CD14-positive monocyte (primary cell): ENCODE measurements around the gene CTTN. TPM values are rescaled to one million over a fixed set of nuclear protein-coding genes. Genes with fewer than 3 reads are reported as not detected.

Source experiments
- DNase-seq, 3 donors: peaks; one replicate each; pipeline ENCODE4 v3.0.0-alpha.2; 2011 to 2022
- H2AFZ ChIP-seq: 2 replicates; pipeline ENCODE4 v1.6.0; 2012; ENCODE audit warnings: mild to moderate bottlenecking, low read depth, low read length, inconsistent platforms; ENCODE audit not compliant: insufficient read depth, poor library complexity, severe bottlenecking
- H3K27ac ChIP-seq, 2 donors: 1 replicate in 1 of 2; 2 replicates in 1 of 2; pipeline ENCODE4 v1.5.1; 2012 to 2013; ENCODE audit warnings: low read length in 2 of 2, control low read depth in 1 of 2, inconsistent platforms in 1 of 2, low read depth in 1 of 2, mild to moderate bottlenecking in 1 of 2
- H3K27me3 ChIP-seq, 2 donors: one replicate each; pipeline versions ENCODE4 v1.6.0 to v1.6.1; 2011 to 2013; ENCODE audit warnings: low read length in 2 of 2; ENCODE audit not compliant: control insufficient read depth in 2 of 2, insufficient read depth in 2 of 2
- H3K36me3 ChIP-seq, 2 donors: replicated peaks in 1 of 2; 1 replicate in 1 of 2; 2 replicates in 1 of 2; pipeline versions ENCODE4 v1.5.1 to v1.6.1; 2012 to 2013; ENCODE audit warnings: low read length in 2 of 2, control low read depth in 1 of 2, inconsistent platforms in 1 of 2, mild to moderate bottlenecking in 1 of 2; ENCODE audit not compliant: insufficient read depth in 2 of 2, control insufficient read depth in 1 of 2
- H3K4me1 ChIP-seq, 2 donors: 1 replicate in 1 of 2; 2 replicates in 1 of 2; pipeline versions ENCODE4 v1.5.1 to v1.6.1; 2012 to 2013; ENCODE audit warnings: low read length in 2 of 2, control low read depth in 1 of 2, inconsistent platforms in 1 of 2, mild to moderate bottlenecking in 1 of 2, moderate library complexity in 1 of 2; ENCODE audit not compliant: insufficient read depth in 2 of 2, control insufficient read depth in 1 of 2
- H3K4me2 ChIP-seq: replicated peaks from 2 replicates; pipeline ENCODE3; 2012; ENCODE audit warnings: low read length, moderate library complexity, mild to moderate bottlenecking; ENCODE audit not compliant: poor library complexity, severe bottlenecking; ENCODE audit errors: extremely low read depth
- H3K4me3 ChIP-seq, 3 experiments: fragments of 200-600 bp in 1 of 3; sonication (generic) in 1 of 3; replicated peaks in 1 of 3; 1 replicate in 2 of 3; 2 replicates in 1 of 3; pipeline ENCODE4 v1.5.1; 2011 to 2013; ENCODE audit warnings: low read length in 3 of 3, mild to moderate bottlenecking in 3 of 3, control low read depth in 2 of 3, low read depth in 2 of 3, inconsistent platforms in 1 of 3, moderate library complexity in 1 of 3
- H3K79me2 ChIP-seq: 2 replicates; pipeline ENCODE4 v1.6.0; 2012; ENCODE audit warnings: mild to moderate bottlenecking, control low read depth, inconsistent platforms, low read length, moderate library complexity; ENCODE audit not compliant: insufficient read depth
- H3K9ac ChIP-seq: 2 replicates; pipeline ENCODE4 v1.6.0; 2017; ENCODE audit warnings: low read length, mild to moderate bottlenecking; ENCODE audit not compliant: insufficient read depth, poor library complexity, severe bottlenecking
- H3K9me3 ChIP-seq, 2 donors: replicated peaks in 1 of 2; 1 replicate in 1 of 2; 2 replicates in 1 of 2; pipeline versions ENCODE4 v1.5.1 to v1.6.1; 2012 to 2013; ENCODE audit warnings: low read length in 2 of 2, control low read depth in 1 of 2; ENCODE audit not compliant: control insufficient read depth in 1 of 2, insufficient read depth in 1 of 2
- H4K20me1 ChIP-seq: 2 replicates; pipeline ENCODE4 v1.6.0; 2012; ENCODE audit warnings: mild to moderate bottlenecking, low read length, control low read depth, moderate library complexity; ENCODE audit not compliant: insufficient read depth
- H3K27ac Mint-ChIP-seq, 7 donors: one replicate each; pipeline ENCODE4 v1.8.0; 2020; ENCODE audit warnings: mild to moderate bottlenecking in 7 of 7, mixed read lengths in 7 of 7, moderate library complexity in 6 of 7, inconsistent platforms in 2 of 7
- H3K27me3 Mint-ChIP-seq, 3 donors: one replicate each; pipeline ENCODE4 v1.8.0; 2021 to 2022; ENCODE audit warnings: low read depth in 3 of 3, mild to moderate bottlenecking in 3 of 3, mixed read lengths in 3 of 3, moderate library complexity in 3 of 3, inconsistent platforms in 1 of 3
- H3K36me3 Mint-ChIP-seq, 2 donors: one replicate each; pipeline ENCODE4 v1.8.0; 2020; ENCODE audit warnings: mixed read lengths in 2 of 2, inconsistent platforms in 1 of 2, mild to moderate bottlenecking in 1 of 2
- H3K4me1 Mint-ChIP-seq: one replicate; pipeline ENCODE4 v1.8.0; 2020; ENCODE audit warnings: mild to moderate bottlenecking, mixed read lengths
- H3K4me3 Mint-ChIP-seq, 2 donors: one replicate each; pipeline ENCODE4 v1.8.0; 2020; ENCODE audit warnings: mild to moderate bottlenecking in 2 of 2, mixed read lengths in 2 of 2, moderate library complexity in 1 of 2
- H3K9me3 Mint-ChIP-seq, 7 donors: one replicate each; pipeline ENCODE4 v1.8.0; 2020 to 2022; ENCODE audit warnings: mixed read lengths in 7 of 7, mild to moderate bottlenecking in 6 of 7, moderate library complexity in 6 of 7, inconsistent platforms in 2 of 7
- CTCF ChIP-seq: fragments of 200-600 bp; IDR thresholded peaks from one replicate; pipeline ENCODE4 v1.8.0; 2022; ENCODE audit warnings: antibody characterized with exemption, mild to moderate bottlenecking
- WGBS: methylation state at CpG from one replicate; pipeline ENCODE4 v1.1.5; 2013; ENCODE audit warnings: missing lambda C conversion rate; ENCODE audit not compliant: insufficient coverage; 5-methylcytosine and 5-hydroxymethylcytosine counted together
- intact Hi-C, 2 donors: fragments of 100-400 bp; cut with micrococcal nuclease; formaldehyde crosslinking; loops; one replicate each; pipeline versions ENCODE4 v1.15.0 to v1.15.1; 2023
- polyA plus RNA-seq, 3 donors: library from polyadenylated mRNA; depleted of rRNA in 1 of 3; unstranded in 2 of 3; stranded (reverse) in 1 of 3; fragments of 300-500 nt in 2 of 3; fragments of >200 nt in 1 of 3; fragmentation: Illumina TruSeq in 2 of 3; gene quantifications; 1 replicate in 2 of 3; 2 replicates in 1 of 3; pipeline ENCODE4 v1.2.3, GENCODE V29; 2012 to 2021

CTTN gene
- polyA plus RNA-seq, 3 donors = 0.05 to 0.11 TPM; not detected in 1

GRCh38 chr11:70482529-70482917, 84.2 kb downstream of the CTTN start:
- 85% methylated on average over 12 of the region's 12 CpGs for WGBS
- no peak for TF ChIP-seq CTCF
- Mint-ChIP-seq H3K27me3 (peaks cover 5 to 7% (median 5%) of the 10 kb centered on the region in 3 donors), H3K9me3 (peaks cover 0 to 3% (median 0%) of the 10 kb centered on the region in 7 donors), H3K27ac (no peak overlapping the region), H3K4me1 (peaks cover 5% of the 10 kb centered on the region), H3K36me3 (no peaks in the 10 kb centered on the region), H3K4me3 (no peak overlapping the region)
- Histone ChIP-seq H4K20me1 (no peaks in the 10 kb centered on the region), H3K79me2 (no peaks in the 10 kb centered on the region), H3K4me3 (no peak overlapping the region), H3K4me2 (no peak overlapping the region), H3K27ac (no peak overlapping the region), H3K36me3 (no peaks in the 10 kb centered on the region), H3K27me3 (no peaks in the 10 kb centered on the region), H3K9ac (no peak overlapping the region), H2AFZ (no peak overlapping the region), H3K4me1 (no peaks in the 10 kb centered on the region), H3K9me3 (no peaks in the 10 kb centered on the region)
- intact Hi-C loops = no loop called here
- no peak for DNase-seq

- Mint-ChIP-seq H3K27me3 (peaks cover 5 to 9% (median 6%) of the 10 kb centered on the region in 3 donors), H3K9me3 (peaks cover 0 to 3% (median 0%) of the 10 kb centered on the region in 7 donors), H3K4me3 (no peak overlapping the region), H3K4me1 (peaks cover 8% of the 10 kb centered on the region), H3K27ac (no peak overlapping the region), H3K36me3 (no peaks in the 10 kb centered on the region)
- no peaks in the 10 kb centered on the region for H3K36me3 ChIP-seq
- DNase-seq = peak; percentile 46 to 91 (median 62)
- H4K20me1 ChIP-seq = no peaks in the 10 kb centered on the region
- no peaks in the 10 kb centered on the region for H3K4me1 ChIP-seq
- intact Hi-C loops = no loop called here
- no CpG with 5 or more reads among the region's 9 CpGs for WGBS
- no peaks in the 10 kb centered on the region for H3K27me3 ChIP-seq
- no peak overlapping the region for H3K4me2 ChIP-seq
- peak; percentile 68 for TF ChIP-seq CTCF
- H3K27ac ChIP-seq = no peak overlapping the region
- H3K79me2 ChIP-seq = no peaks in the 10 kb centered on the region
- H3K4me3 ChIP-seq = no peak overlapping the region
- no peak overlapping the region for H3K9ac ChIP-seq
- H2AFZ ChIP-seq = no peak overlapping the region
- no peaks in the 10 kb centered on the region for H3K9me3 ChIP-seq
Measured at GRCh38 chr11:70483077-70483861, 84.9 kb downstream of the CTTN start.
